Measurements from ENCODE around the gene RIIAD1.
A peak's percentile ranks its signal among the peaks of the same experiment; 100 is the strongest.

The RIIAD1 gene

GRCh38 chr1:151686561-151686960 is 34.8 kb upstream of the RIIAD1 start:
- Histone ChIP-seq H3K9me3 (ENCODE audit: control insufficient read depth, insufficient read depth, low read depth, low read length) (no peaks in the 10 kb centered on the region), H3K4me1 (ENCODE audit: control insufficient read depth, insufficient read depth, low read length) (no peaks in the 10 kb centered on the region), H3K36me3 (ENCODE audit: control insufficient read depth in 2 of 2, insufficient read depth in 1 of 2, low read length in 2 of 2) (peaks cover 4 to 19% of the 10 kb centered on the region in 2 experiments; a peak in 2 of 3 replicates), H3K4me3 (ENCODE audit: low read depth, low read length) (no peak overlapping the region), H3K27ac (ENCODE audit: extremely low read depth, low read depth, low read length) (no peak overlapping the region)
- TF ChIP-seq, protein P1, sequence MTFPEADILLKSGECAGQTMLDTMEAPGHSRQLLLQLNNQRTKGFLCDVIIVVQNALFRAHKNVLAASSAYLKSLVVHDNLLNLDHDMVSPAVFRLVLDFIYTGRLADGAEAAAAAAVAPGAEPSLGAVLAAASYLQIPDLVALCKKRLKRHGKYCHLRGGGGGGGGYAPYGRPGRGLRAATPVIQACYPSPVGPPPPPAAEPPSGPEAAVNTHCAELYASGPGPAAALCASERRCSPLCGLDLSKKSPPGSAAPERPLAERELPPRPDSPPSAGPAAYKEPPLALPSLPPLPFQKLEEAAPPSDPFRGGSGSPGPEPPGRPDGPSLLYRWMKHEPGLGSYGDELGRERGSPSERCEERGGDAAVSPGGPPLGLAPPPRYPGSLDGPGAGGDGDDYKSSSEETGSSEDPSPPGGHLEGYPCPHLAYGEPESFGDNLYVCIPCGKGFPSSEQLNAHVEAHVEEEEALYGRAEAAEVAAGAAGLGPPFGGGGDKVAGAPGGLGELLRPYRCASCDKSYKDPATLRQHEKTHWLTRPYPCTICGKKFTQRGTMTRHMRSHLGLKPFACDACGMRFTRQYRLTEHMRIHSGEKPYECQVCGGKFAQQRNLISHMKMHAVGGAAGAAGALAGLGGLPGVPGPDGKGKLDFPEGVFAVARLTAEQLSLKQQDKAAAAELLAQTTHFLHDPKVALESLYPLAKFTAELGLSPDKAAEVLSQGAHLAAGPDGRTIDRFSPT (tag by site-specific recombination; IDR thresholded peaks at IDR 0.05) = no peak
- TF ChIP-seq KLF7 (tag by site-specific recombination; IDR thresholded peaks at IDR 0.05; ENCODE audit: borderline replicate concordance) = no peak
- TF ChIP-seq, protein P2, sequence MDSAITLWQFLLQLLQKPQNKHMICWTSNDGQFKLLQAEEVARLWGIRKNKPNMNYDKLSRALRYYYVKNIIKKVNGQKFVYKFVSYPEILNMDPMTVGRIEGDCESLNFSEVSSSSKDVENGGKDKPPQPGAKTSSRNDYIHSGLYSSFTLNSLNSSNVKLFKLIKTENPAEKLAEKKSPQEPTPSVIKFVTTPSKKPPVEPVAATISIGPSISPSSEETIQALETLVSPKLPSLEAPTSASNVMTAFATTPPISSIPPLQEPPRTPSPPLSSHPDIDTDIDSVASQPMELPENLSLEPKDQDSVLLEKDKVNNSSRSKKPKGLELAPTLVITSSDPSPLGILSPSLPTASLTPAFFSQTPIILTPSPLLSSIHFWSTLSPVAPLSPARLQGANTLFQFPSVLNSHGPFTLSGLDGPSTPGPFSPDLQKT (IDR thresholded peaks at IDR 0.05; ENCODE audit: borderline replicate concordance, low read depth, low read length) = no peak
- ChIA-PET CTCF (interaction anchor here (0.8 kb wide), 1 partner anchor 93 kb away, joined by 3 read pairs; no protein-coding TSS in a partner anchor), POLR2A (no interaction called here)

DNA sequence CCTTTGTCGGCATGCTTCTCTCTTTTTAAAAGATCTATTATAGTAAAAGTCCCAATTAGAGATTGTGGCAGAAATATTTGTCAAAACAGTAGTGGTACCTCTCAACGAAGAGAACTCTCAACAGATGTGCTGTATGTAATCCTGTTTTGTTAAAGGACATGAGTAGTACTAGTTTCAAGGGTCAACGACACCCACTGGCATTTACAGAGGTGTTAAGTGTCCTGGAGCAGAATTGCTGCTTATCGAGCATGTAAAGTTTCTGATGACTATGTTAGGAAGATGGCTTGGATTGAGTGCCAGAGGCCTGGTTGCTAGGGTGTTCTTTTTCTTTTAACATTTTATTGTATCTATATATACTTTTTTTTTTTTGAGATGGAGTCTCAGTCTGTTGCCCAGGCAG is 31.8 kb upstream of the RIIAD1 start:
- no peaks in the 10 kb centered on the region for H3K9me3 ChIP-seq (ENCODE audit: control insufficient read depth, insufficient read depth, low read depth, low read length)
- H3K4me1 ChIP-seq (ENCODE audit: control insufficient read depth, insufficient read depth, low read length) = no peaks in the 10 kb centered on the region
- H3K4me3 ChIP-seq (ENCODE audit: low read depth, low read length) = no peak overlapping the region
- peaks cover 5 to 35% of the 10 kb centered on the region in 2 experiments; a peak in 2 of 3 replicates for H3K36me3 ChIP-seq (ENCODE audit: control insufficient read depth in 2 of 2, insufficient read depth in 1 of 2, low read length in 2 of 2)
- no peak for TF ChIP-seq AEBP2 (tag by site-specific recombination; IDR thresholded peaks at IDR 0.05; ENCODE audit: borderline replicate concordance)
- TF ChIP-seq ZNF140 (tag by site-specific recombination; IDR thresholded peaks at IDR 0.05) = peak; percentile 38; the same call in 1 of the 2 replicates
- CTCF ChIA-PET = interaction anchor here (2.6 kb wide), 1 partner anchor 147 kb away, joined by 5 read pairs; no protein-coding TSS in a partner anchor
- POLR2A ChIA-PET = interaction anchor here (0.6 to 1.1 kb wide), 2 partner anchors 71 to 150 kb away, joined by 3 to 7 read pairs; partner anchors contain the start of gene TUFT1
- no peak overlapping the region for H3K27ac ChIP-seq (ENCODE audit: extremely low read depth, low read depth, low read length)

GRCh38 chr1:151692226-151692625 is 29.1 kb upstream of the RIIAD1 start:
- Histone ChIP-seq H3K4me3 (ENCODE audit: low read depth, low read length) (no peak overlapping the region), H3K36me3 (ENCODE audit: control insufficient read depth in 2 of 2, insufficient read depth in 1 of 2, low read length in 2 of 2) (peaks cover 5 to 42% of the 10 kb centered on the region in 2 experiments; a peak in 1 of 3 replicates), H3K9me3 (ENCODE audit: control insufficient read depth, insufficient read depth, low read depth, low read length) (no peaks in the 10 kb centered on the region), H3K27ac (ENCODE audit: extremely low read depth, low read depth, low read length) (no peak overlapping the region), H3K4me1 (ENCODE audit: control insufficient read depth, insufficient read depth, low read length) (no peaks in the 10 kb centered on the region)
- ChIA-PET POLR2A (no interaction called here), CTCF (interaction anchor here (0.9 to 1.7 kb wide), 3 partner anchors 26 to 144 kb away, joined by 3 to 8 read pairs (median 3); no protein-coding TSS in a partner anchor)
- no peak for TF ChIP-seq ZNF548 (tag by site-specific recombination; IDR thresholded peaks at IDR 0.05)
- no peak for TF ChIP-seq ZNF660 (tag by site-specific recombination; IDR thresholded peaks at IDR 0.05)
- no peak for TF ChIP-seq ZNF830 (tag by site-specific recombination; IDR thresholded peaks at IDR 0.05; ENCODE audit: low read depth)
- TF ChIP-seq ZNF302 (tag by site-specific recombination; IDR thresholded peaks at IDR 0.05; ENCODE audit: low read depth) = no peak
- no peak for TF ChIP-seq AEBP2 (tag by site-specific recombination; IDR thresholded peaks at IDR 0.05; ENCODE audit: borderline replicate concordance)
- TF ChIP-seq, protein P3, sequence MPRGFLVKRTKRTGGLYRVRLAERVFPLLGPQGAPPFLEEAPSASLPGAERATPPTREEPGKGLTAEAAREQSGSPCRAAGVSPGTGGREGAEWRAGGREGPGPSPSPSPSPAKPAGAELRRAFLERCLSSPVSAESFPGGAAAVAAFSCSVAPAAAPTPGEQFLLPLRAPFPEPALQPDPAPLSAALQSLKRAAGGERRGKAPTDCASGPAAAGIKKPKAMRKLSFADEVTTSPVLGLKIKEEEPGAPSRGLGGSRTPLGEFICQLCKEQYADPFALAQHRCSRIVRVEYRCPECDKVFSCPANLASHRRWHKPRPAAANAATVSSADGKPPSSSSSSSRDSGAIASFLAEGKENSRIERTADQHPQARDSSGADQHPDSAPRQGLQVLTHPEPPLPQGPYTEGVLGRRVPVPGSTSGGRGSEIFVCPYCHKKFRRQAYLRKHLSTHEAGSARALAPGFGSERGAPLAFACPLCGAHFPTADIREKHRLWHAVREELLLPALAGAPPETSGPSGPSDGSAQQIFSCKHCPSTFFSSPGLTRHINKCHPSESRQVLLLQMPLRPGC (tag by site-specific recombination; IDR thresholded peaks at IDR 0.05) = no peak
- no peak for TF ChIP-seq ZNF10 (tag by site-specific recombination; IDR thresholded peaks at IDR 0.05)
- TF ChIP-seq ZBTB8A (tag by site-specific recombination; IDR thresholded peaks at IDR 0.05) = no peak
- TF ChIP-seq ZNF133 (tag by site-specific recombination; IDR thresholded peaks at IDR 0.05) = no peak
- TF ChIP-seq KLF7 (tag by site-specific recombination; IDR thresholded peaks at IDR 0.05; ENCODE audit: borderline replicate concordance) = no peak
- no peak for TF ChIP-seq ZBTB17 (tag by site-specific recombination; IDR thresholded peaks at IDR 0.05)
- no peak for TF ChIP-seq ZNF529 (tag by site-specific recombination; IDR thresholded peaks at IDR 0.05; ENCODE audit: insufficient replicate concordance)
